Measurements from ENCODE around the gene OR6V1.

GRCh38 chr7:143047326-143047725 is 4.8 kb upstream of the OR6V1 start:
- TF ChIP-seq CTCF (IDR thresholded peaks at IDR 0.05; ENCODE audit: insufficient read depth, low read depth, low read length) (no peak), EZH2 (IDR thresholded peaks at IDR 0.05; ENCODE audit: insufficient read depth, low read length) (no peak)
